ENCODE results near the gene PPFIA1.
"Not testable (repeated sequence)": the region's sequence is repeated elsewhere in the genome, so short reads cannot be mapped to it uniquely, and the experiment has no call there.

The PPFIA1 gene

DNA sequence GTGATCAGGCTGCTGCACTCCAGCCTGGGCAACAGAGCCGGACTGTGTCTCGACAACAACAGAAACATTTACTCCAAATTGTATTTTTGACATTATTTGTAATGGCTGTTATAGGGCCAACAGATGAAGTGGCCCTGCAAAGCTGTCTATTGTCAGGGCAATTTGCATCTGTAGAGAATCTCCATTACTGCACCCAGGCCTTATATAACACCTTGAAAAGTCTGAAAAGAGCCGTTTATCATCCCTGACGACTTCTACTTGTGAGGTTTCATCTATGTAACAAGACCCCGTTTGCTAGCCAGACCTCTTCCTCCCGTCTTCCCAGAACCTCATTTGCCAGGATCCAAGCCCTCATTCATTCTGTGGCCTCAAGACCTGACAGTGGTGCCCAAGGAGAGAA, 118.7 kb downstream of the PPFIA1 start:
- H3K9ac ChIP-seq (ENCODE audit: low read length): no peak overlapping the region
- peaks cover 33% of the 10 kb centered on the region for H3K79me2 ChIP-seq (ENCODE audit: insufficient read depth, low read length)
- TF ChIP-seq EZH2phosphoT487 (conservative IDR thresholded peaks at IDR 0.05; ENCODE audit: low read length): no peak
- TF ChIP-seq, protein P1, sequence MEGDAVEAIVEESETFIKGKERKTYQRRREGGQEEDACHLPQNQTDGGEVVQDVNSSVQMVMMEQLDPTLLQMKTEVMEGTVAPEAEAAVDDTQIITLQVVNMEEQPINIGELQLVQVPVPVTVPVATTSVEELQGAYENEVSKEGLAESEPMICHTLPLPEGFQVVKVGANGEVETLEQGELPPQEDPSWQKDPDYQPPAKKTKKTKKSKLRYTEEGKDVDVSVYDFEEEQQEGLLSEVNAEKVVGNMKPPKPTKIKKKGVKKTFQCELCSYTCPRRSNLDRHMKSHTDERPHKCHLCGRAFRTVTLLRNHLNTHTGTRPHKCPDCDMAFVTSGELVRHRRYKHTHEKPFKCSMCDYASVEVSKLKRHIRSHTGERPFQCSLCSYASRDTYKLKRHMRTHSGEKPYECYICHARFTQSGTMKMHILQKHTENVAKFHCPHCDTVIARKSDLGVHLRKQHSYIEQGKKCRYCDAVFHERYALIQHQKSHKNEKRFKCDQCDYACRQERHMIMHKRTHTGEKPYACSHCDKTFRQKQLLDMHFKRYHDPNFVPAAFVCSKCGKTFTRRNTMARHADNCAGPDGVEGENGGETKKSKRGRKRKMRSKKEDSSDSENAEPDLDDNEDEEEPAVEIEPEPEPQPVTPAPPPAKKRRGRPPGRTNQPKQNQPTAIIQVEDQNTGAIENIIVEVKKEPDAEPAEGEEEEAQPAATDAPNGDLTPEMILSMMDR (IDR thresholded peaks at IDR 0.05; ENCODE audit: insufficient read depth, low read length, poor library complexity, severe bottlenecking): no peak
- peaks cover 1% of the 10 kb centered on the region for H3K36me3 ChIP-seq (ENCODE audit: low read length)
- no peaks in the 10 kb centered on the region for H4K20me1 ChIP-seq (ENCODE audit: low read depth, low read length)
- H3K4me2 ChIP-seq (ENCODE audit: low read depth, low read length, poor library complexity, severe bottlenecking): no peak overlapping the region
- H3K9me2 ChIP-seq (replicated peaks; ENCODE audit: insufficient read depth, low read length): no peaks in the 10 kb centered on the region
- H3K27me3 ChIP-seq (ENCODE audit: low read length): no peaks in the 10 kb centered on the region
- no peak overlapping the region for H2AFZ ChIP-seq (ENCODE audit: low read depth, low read length, severe bottlenecking)
- H3K9me3 ChIP-seq (ENCODE audit: insufficient read depth, low read length): no peaks in the 10 kb centered on the region
- H3K27ac ChIP-seq (ENCODE audit: low read depth, low read length): no peak overlapping the region
- peaks cover 2% of the 10 kb centered on the region; the same call in 1 of the 2 replicates for H3F3A ChIP-seq (ENCODE audit: insufficient read depth)
- no peak overlapping the region for H3K4me3 ChIP-seq (ENCODE audit: insufficient read depth, low read length, poor library complexity, severe bottlenecking)

DNA sequence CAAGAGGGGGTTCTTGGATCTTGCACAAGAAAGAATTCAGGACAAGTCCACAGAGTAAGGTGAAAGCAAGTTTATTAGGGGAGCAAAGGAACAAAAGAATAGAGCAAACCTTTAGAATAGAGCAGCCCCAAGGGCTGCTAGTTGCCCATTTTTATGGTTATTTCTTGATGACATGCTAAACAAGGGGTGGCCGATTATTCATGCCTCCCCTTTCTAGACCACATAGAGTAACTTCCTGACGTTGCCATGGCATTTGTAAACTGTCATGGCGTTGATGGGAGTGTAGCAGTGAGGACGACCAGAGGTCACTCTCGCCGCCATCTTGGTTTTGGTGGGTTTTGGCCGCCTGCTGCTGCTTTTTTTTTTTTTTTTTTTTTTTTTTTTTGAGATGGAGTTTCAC, 120.4 kb downstream of the PPFIA1 start:
- H3K4me3 ChIP-seq (ENCODE audit: insufficient read depth, low read length, poor library complexity, severe bottlenecking); H3F3A ChIP-seq (ENCODE audit: insufficient read depth); H3K27me3 ChIP-seq (ENCODE audit: low read length); H3K9me3 ChIP-seq (ENCODE audit: insufficient read depth, low read length); H3K4me2 ChIP-seq (ENCODE audit: low read depth, low read length, poor library complexity, severe bottlenecking); H3K27ac ChIP-seq (ENCODE audit: low read depth, low read length); H3K36me3 ChIP-seq (ENCODE audit: low read length); H3K9me2 ChIP-seq (replicated peaks; ENCODE audit: insufficient read depth, low read length); H3K9ac ChIP-seq (ENCODE audit: low read length); H2AFZ ChIP-seq (ENCODE audit: low read depth, low read length, severe bottlenecking); H4K20me1 ChIP-seq (ENCODE audit: low read depth, low read length): not testable (repeated sequence)
- H3K79me2 ChIP-seq (ENCODE audit: insufficient read depth, low read length): peaks cover 41% of the 10 kb centered on the region

DNA sequence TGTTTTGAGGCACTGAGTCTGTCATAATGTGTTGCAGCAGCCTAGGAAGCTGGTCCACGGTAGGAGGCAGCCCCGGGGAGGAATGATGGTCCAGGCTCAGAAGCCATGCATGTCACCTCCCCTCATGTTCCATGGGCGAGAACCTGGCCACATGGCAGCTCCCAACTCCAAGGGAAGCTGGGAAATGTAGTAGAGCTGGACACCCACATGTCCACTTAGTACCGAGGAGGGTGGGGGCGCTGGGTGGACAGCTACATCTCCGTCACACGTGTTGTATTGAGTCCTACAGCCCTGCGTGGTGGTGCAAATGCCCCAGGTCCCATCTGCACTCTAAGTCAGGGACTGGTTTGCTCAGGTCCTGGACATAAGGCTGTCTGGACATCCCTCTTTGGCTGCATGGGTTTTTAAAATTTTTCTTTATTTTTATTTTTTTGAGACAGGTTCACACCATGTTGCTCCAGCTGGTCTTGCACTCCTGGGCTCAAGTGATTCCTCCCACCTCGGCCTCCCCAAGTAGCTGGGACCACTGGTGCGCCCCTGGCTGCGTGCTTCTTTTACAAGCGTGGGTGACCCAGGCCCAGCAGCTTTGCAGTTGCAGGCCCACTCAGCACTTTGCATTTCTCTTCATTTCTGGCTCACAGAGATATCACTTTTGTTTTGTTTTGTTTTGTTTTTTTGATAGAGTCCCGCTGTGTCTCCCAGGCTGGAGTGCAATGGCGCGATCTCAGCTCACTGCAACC, 123.9 kb downstream of the PPFIA1 start:
- Histone ChIP-seq H3F3A (ENCODE audit: insufficient read depth) (peaks cover 7% of the 10 kb centered on the region; the same call in 1 of the 2 replicates), H3K27ac (ENCODE audit: low read depth, low read length) (no peak overlapping the region), H3K79me2 (ENCODE audit: insufficient read depth, low read length) (peaks cover 48% of the 10 kb centered on the region), H3K9me3 (ENCODE audit: insufficient read depth, low read length) (no peaks in the 10 kb centered on the region), H4K20me1 (ENCODE audit: low read depth, low read length) (no peaks in the 10 kb centered on the region), H3K27me3 (ENCODE audit: low read length) (no peaks in the 10 kb centered on the region), H3K9ac (ENCODE audit: low read length) (no peak overlapping the region), H3K36me3 (ENCODE audit: low read length) (peaks cover 4% of the 10 kb centered on the region; the same call in 1 of the 2 replicates), H3K4me3 (ENCODE audit: insufficient read depth, low read length, poor library complexity, severe bottlenecking) (no peak overlapping the region), H2AFZ (ENCODE audit: low read depth, low read length, severe bottlenecking) (no peak overlapping the region), H3K4me2 (ENCODE audit: low read depth, low read length, poor library complexity, severe bottlenecking) (no peak overlapping the region), H3K9me2 (replicated peaks; ENCODE audit: insufficient read depth, low read length) (no peaks in the 10 kb centered on the region)
- TF ChIP-seq, protein P1 (IDR thresholded peaks at IDR 0.05; ENCODE audit: insufficient read depth, low read length, poor library complexity, severe bottlenecking): no peak
- TF ChIP-seq EZH2phosphoT487 (conservative IDR thresholded peaks at IDR 0.05; ENCODE audit: low read length): no peak

DNA sequence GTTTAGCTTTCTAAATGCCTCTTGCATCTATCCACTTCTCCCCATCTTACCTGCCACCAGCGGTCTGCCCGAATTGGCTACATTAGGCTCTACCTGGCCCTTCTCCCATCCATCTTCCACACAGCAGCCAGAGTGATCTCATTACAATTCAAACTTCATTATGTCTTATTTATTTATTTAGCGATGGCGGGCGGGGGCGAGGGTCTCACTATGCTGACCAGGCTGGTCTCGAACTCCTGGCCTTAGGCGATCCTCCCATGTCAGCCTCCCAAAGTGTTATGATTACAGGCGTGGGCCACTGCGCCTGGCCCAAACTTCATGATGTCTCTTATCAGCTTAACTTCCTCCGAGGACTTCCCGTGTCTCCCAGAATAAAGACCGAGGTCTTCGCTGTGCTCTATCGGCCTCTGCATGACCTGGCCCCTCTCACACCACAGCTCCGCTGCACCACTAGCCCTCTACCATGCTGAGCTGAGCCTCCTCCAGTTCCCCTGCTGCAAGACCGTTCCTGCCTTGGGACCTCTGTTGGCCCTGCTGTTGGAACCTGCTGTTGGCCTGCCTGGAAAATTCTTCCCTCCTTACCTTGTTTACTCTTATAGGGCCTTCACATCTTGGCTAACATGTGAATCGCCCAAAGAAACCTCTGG, 127.0 kb downstream of the PPFIA1 start:
- Histone ChIP-seq H3K9ac (ENCODE audit: low read length) (peak overlapping the region; percentile 70), H3K4me2 (ENCODE audit: low read depth, low read length, poor library complexity, severe bottlenecking) (peak overlapping the region; percentile 63), H2AFZ (ENCODE audit: low read depth, low read length, severe bottlenecking) (peak overlapping the region; percentile 29), H3K9me2 (replicated peaks; ENCODE audit: insufficient read depth, low read length) (no peaks in the 10 kb centered on the region), H4K20me1 (ENCODE audit: low read depth, low read length) (no peaks in the 10 kb centered on the region), H3K27ac (ENCODE audit: low read depth, low read length) (peak overlapping the region; percentile 77), H3K27me3 (ENCODE audit: low read length) (no peaks in the 10 kb centered on the region), H3F3A (ENCODE audit: insufficient read depth) (peaks cover 24% of the 10 kb centered on the region), H3K36me3 (ENCODE audit: low read length) (peaks cover 4% of the 10 kb centered on the region; the same call in 1 of the 2 replicates), H3K79me2 (ENCODE audit: insufficient read depth, low read length) (peaks cover 39% of the 10 kb centered on the region), H3K9me3 (ENCODE audit: insufficient read depth, low read length) (no peaks in the 10 kb centered on the region; the same call in 1 of the 2 replicates), H3K4me3 (ENCODE audit: insufficient read depth, low read length, poor library complexity, severe bottlenecking) (peak overlapping the region; percentile 55)
- TF ChIP-seq, protein P1 (IDR thresholded peaks at IDR 0.05; ENCODE audit: insufficient read depth, low read length, poor library complexity, severe bottlenecking): no peak
- TF ChIP-seq EZH2phosphoT487 (conservative IDR thresholded peaks at IDR 0.05; ENCODE audit: low read length): no peak
